HEK293 (cell line): ENCODE results near the gene KCNQ2.

Experiments used
- HOXA7 ChIP-seq: sonication (generic); formaldehyde crosslinking; IDR thresholded peaks from 2 replicates; pipeline ENCODE4 v1.8.1; 2022; ENCODE audit warnings: missing genetic modification reagents, borderline replicate concordance
- KLF7 ChIP-seq: fragments of 450-650 bp; formaldehyde crosslinking; IDR thresholded peaks from 2 replicates; pipeline ENCODE4 v1.5.1; 2016; ENCODE audit warnings: missing biosample characterization, missing genetic modification characterization, borderline replicate concordance
- ZBTB7A ChIP-seq: fragments of 450-650 bp; formaldehyde crosslinking; IDR thresholded peaks from 2 replicates; pipeline ENCODE4 v1.5.1; 2016; ENCODE audit warnings: low read depth, missing biosample characterization, missing genetic modification characterization
- ZFP37 ChIP-seq: fragments of 450-650 bp; formaldehyde crosslinking; IDR thresholded peaks from 2 replicates; pipeline ENCODE4 v1.5.1; 2016; ENCODE audit warnings: missing biosample characterization, missing genetic modification characterization
- ZNF24 ChIP-seq: fragments of 450-650 bp; formaldehyde crosslinking; IDR thresholded peaks from 2 replicates; pipeline ENCODE4 v1.5.1; 2016; ENCODE audit warnings: missing biosample characterization, missing genetic modification characterization
- ZNF558 ChIP-seq: fragments of 450-650 bp; formaldehyde crosslinking; IDR thresholded peaks from 2 replicates; pipeline ENCODE4 v1.5.1; 2016; ENCODE audit warnings: missing biosample characterization, missing genetic modification characterization
- ZNF585B ChIP-seq: fragments of 450-650 bp; formaldehyde crosslinking; IDR thresholded peaks from 2 replicates; pipeline ENCODE4 v1.5.1; 2016; ENCODE audit warnings: missing biosample characterization, missing genetic modification characterization
- ZNF660 ChIP-seq: fragments of 450-650 bp; IDR thresholded peaks from 2 replicates; pipeline ENCODE4 v1.5.1; 2018; ENCODE audit warnings: missing biosample characterization, mild to moderate bottlenecking, missing genetic modification characterization
- ZSCAN30 ChIP-seq: fragments of 450-650 bp; IDR thresholded peaks from 2 replicates; pipeline ENCODE4 v1.5.1; 2018; ENCODE audit warnings: missing biosample characterization, mild to moderate bottlenecking, missing genetic modification characterization, moderate library complexity
- TF ChIP-seq, protein P1 (sequence below): fragments of 450-650 bp; formaldehyde crosslinking; IDR thresholded peaks from 2 replicates; pipeline ENCODE4 v1.5.1; 2016; ENCODE audit warnings: missing biosample characterization, missing genetic modification characterization
- TF ChIP-seq, protein P2 (sequence below): fragments of 450-650 bp; formaldehyde crosslinking; IDR thresholded peaks from 2 replicates; pipeline ENCODE4 v1.5.1; 2016; ENCODE audit warnings: missing biosample characterization, missing genetic modification characterization
- TF ChIP-seq, protein P3 (sequence below): fragments of 450-650 bp; formaldehyde crosslinking; IDR thresholded peaks from 2 replicates; pipeline ENCODE4 v1.5.1; 2016; ENCODE audit warnings: missing biosample characterization, missing genetic modification characterization, low read depth

DNA sequence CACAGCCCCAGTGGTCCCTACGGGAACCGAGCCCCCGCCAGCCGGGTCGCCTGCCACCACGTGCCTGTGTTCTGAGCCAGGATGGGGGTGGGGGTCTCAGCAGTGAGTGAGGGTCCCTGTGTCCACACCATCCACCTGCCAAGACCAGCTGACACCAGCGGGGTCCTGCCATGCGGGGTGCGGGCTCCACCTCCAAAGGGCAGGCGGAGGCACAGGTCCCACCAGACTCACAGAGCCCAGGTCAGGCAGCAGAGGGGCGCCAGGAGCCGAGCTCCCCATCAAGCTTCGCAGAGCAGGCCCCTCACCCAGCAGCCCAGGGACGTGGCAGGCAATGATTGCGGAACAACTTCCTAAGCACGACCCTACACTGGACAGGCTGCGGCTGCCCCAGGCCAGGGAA is 50.5 kb downstream of the KCNQ2 start:
- no peak for TF ChIP-seq ZNF24 (tag by site-specific recombination)
- TF ChIP-seq, protein P1, sequence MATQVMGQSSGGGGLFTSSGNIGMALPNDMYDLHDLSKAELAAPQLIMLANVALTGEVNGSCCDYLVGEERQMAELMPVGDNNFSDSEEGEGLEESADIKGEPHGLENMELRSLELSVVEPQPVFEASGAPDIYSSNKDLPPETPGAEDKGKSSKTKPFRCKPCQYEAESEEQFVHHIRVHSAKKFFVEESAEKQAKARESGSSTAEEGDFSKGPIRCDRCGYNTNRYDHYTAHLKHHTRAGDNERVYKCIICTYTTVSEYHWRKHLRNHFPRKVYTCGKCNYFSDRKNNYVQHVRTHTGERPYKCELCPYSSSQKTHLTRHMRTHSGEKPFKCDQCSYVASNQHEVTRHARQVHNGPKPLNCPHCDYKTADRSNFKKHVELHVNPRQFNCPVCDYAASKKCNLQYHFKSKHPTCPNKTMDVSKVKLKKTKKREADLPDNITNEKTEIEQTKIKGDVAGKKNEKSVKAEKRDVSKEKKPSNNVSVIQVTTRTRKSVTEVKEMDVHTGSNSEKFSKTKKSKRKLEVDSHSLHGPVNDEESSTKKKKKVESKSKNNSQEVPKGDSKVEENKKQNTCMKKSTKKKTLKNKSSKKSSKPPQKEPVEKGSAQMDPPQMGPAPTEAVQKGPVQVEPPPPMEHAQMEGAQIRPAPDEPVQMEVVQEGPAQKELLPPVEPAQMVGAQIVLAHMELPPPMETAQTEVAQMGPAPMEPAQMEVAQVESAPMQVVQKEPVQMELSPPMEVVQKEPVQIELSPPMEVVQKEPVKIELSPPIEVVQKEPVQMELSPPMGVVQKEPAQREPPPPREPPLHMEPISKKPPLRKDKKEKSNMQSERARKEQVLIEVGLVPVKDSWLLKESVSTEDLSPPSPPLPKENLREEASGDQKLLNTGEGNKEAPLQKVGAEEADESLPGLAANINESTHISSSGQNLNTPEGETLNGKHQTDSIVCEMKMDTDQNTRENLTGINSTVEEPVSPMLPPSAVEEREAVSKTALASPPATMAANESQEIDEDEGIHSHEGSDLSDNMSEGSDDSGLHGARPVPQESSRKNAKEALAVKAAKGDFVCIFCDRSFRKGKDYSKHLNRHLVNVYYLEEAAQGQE (tag by site-specific recombination): no peak
- TF ChIP-seq, protein P2, sequence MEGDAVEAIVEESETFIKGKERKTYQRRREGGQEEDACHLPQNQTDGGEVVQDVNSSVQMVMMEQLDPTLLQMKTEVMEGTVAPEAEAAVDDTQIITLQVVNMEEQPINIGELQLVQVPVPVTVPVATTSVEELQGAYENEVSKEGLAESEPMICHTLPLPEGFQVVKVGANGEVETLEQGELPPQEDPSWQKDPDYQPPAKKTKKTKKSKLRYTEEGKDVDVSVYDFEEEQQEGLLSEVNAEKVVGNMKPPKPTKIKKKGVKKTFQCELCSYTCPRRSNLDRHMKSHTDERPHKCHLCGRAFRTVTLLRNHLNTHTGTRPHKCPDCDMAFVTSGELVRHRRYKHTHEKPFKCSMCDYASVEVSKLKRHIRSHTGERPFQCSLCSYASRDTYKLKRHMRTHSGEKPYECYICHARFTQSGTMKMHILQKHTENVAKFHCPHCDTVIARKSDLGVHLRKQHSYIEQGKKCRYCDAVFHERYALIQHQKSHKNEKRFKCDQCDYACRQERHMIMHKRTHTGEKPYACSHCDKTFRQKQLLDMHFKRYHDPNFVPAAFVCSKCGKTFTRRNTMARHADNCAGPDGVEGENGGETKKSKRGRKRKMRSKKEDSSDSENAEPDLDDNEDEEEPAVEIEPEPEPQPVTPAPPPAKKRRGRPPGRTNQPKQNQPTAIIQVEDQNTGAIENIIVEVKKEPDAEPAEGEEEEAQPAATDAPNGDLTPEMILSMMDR (tag by site-specific recombination): no peak
- TF ChIP-seq, protein P3, sequence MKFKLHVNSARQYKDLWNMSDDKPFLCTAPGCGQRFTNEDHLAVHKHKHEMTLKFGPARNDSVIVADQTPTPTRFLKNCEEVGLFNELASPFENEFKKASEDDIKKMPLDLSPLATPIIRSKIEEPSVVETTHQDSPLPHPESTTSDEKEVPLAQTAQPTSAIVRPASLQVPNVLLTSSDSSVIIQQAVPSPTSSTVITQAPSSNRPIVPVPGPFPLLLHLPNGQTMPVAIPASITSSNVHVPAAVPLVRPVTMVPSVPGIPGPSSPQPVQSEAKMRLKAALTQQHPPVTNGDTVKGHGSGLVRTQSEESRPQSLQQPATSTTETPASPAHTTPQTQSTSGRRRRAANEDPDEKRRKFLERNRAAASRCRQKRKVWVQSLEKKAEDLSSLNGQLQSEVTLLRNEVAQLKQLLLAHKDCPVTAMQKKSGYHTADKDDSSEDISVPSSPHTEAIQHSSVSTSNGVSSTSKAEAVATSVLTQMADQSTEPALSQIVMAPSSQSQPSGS (tag by site-specific recombination): no peak
- no peak for TF ChIP-seq ZNF585B (tag by site-specific recombination)
- TF ChIP-seq ZBTB7A (tag by site-specific recombination): no peak
- no peak for TF ChIP-seq ZNF660 (tag by site-specific recombination)
- TF ChIP-seq ZNF558 (tag by site-specific recombination): no peak
- no peak for TF ChIP-seq ZSCAN30
- no peak for TF ChIP-seq KLF7
- TF ChIP-seq HOXA7 (CRISPR knock-in tag): no peak
- no peak for TF ChIP-seq ZFP37 (tag by site-specific recombination)
